Measurements from ENCODE around the gene ADARB2.

- TF ChIP-seq EZH2 (IDR thresholded peaks at IDR 0.05; ENCODE audit: insufficient read depth, poor library complexity, severe bottlenecking), result no peak
- no peak for TF ChIP-seq EZH2phosphoT487 (IDR thresholded peaks at IDR 0.05; ENCODE audit: insufficient read depth, low read depth)
Observed at GRCh38 chr10:1270906-1271305, 466.4 kb downstream of the ADARB2 start.
